GM12878 (cell line): ENCODE results near the gene DUSP22. TPM values are rescaled to one million over a fixed set of nuclear protein-coding genes. Genes with fewer than 3 reads are reported as not detected.
A peak's percentile ranks its signal among the peaks of the same experiment; 100 is the strongest.

Experiments
- BACH1 ChIP-seq: fragments of 450-650 bp; IDR thresholded peaks from 2 replicates; pipeline ENCODE4 v1.6.1; 2017; ENCODE audit warnings: mild to moderate bottlenecking, borderline replicate concordance
- CHD2 ChIP-seq: IDR thresholded peaks from 2 replicates; pipeline ENCODE4 v1.6.1; 2011; ENCODE audit warnings: low read depth, low read length, improper control_type of control experiment, borderline replicate concordance
- CUX1 ChIP-seq: IDR thresholded peaks from 2 replicates; pipeline ENCODE4 v1.6.1; 2012; ENCODE audit warnings: improper control_type of control experiment, low read depth, low read length; ENCODE audit not compliant: insufficient replicate concordance
- ESRRA ChIP-seq: IDR thresholded peaks from 2 replicates; pipeline ENCODE4 v1.6.1; 2012; ENCODE audit warnings: mild to moderate bottlenecking, low read length, improper control_type of control experiment
- LARP7 ChIP-seq: fragments of 450-650 bp; IDR thresholded peaks from 2 replicates; pipeline ENCODE4 v1.6.1; 2017; ENCODE audit warnings: mild to moderate bottlenecking
- RELB ChIP-seq: fragments of 450-650 bp; IDR thresholded peaks from 2 replicates; pipeline ENCODE4 v1.6.1; 2017; ENCODE audit warnings: low read depth, mild to moderate bottlenecking, moderate library complexity
- RUNX3 ChIP-seq: IDR thresholded peaks from 2 replicates; pipeline ENCODE4 v1.6.1; 2012; ENCODE audit warnings: low read length, inconsistent platforms
- polyA plus RNA-seq, 11 experiments: library from polyadenylated mRNA; depleted of rRNA in 4 of 11; unstranded in 6 of 11; stranded (reverse) in 5 of 11; fragments of >200 nt; fragmentation: Nextera tagmentation in 4 of 11; fragmentation: Illumina TruSeq in 1 of 11; extraction: Ambion mirVana in 4 of 11; extraction: Trizol in 1 of 11; gene quantifications; 1 replicate in 1 of 11; 2 replicates in 10 of 11; pipeline versions ENCODE4 v1.2.1 to v1.2.3, GENCODE V29; 2011 to 2016; ENCODE audit warnings: inconsistent platforms in 2 of 11, missing spikeins in 2 of 11, low read depth in 1 of 11
- total RNA-seq, 4 experiments: library from RNA; depleted of rRNA in 3 of 4; stranded (reverse); fragments of >200 nt in 3 of 4; fragmentation: Illumina TruSeq in 1 of 4; extraction: Trizol in 1 of 4; gene quantifications; 2 replicates each; pipeline versions ENCODE4 v1.2.1 to v1.2.3, GENCODE V29; 2013 to 2021

DUSP22 gene
- total and polyA plus RNA-seq, 10 of the 15 experiments (the other 5 are each of a cell fraction or from before 2014, with no cell fraction given), result 78.9 to 156 (median 107) TPM

GRCh38 chr6:393391-394221 lies 101.3 kb downstream of the DUSP22 start (continued):
- TF ChIP-seq CUX1 (no peak), RELB (peak; percentile 66; the same call in 1 of the 2 replicates), CHD2 (0 out of 2 replicates have a peak, but pooled peaks have one; percentile 33), RUNX3 (peak; percentile 47), BACH1 (peak; percentile 44; the same call in 1 of the 2 replicates), LARP7 (peak; percentile 27; the same call in 1 of the 2 replicates), ESRRA (no peak)
- TF ChIP-seq, all 136 proteins: peak for 31
